ENCODE measurements around the gene IL32.
"Not testable (repeated sequence)": the region's sequence is repeated elsewhere in the genome, so short reads cannot be mapped to it uniquely, and the experiment has no call there.

IL32 gene

DNA sequence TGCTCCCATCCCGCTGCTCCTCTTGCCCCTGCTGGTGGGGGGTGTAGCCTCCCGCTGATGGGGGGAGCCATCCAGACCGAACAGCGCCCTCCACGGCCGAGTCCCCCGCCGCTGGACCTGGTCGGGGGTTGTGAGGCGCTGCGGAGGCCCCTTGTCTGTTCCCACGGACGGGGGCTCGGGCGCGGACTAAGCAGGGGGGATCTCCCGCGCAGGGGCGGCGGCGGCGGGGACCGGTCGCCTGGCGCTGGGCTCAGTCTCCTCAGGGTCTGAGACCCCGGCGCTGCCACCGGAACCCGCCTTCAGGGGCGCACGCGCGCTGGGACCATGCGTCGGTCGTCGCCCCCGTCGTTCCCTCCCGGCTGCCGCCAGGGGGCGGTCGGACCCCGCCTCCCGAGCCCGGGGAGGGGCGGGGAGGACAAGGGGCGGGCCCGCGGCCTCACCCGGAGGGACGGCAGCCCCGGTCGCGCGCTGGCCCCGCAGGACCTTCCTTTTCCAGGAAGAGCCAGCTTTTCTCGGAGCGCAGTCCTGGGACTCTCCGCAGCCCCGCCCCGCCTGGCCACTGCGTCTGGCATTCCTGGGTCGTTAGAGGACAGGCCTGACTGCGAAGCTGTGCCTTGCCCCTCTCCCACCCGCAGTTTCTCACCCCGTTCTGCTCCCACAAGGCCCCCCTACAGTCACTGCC lies 6.3 kb upstream of the IL32 start:
- peak; percentile 82 to 90 for DNase-seq (ENCODE audit: low read depth in 1 of 2, low spot score in 1 of 2)
- TF ChIP-seq JUND (IDR thresholded peaks at IDR 0.05; ENCODE audit: low read depth) = no peak
- in situ Hi-C loops (cut with HindIII; ENCODE audit: low pct_unique_long_range_greater_than_20kb, low sequenced_read_pairs) = no loop called here

DNA sequence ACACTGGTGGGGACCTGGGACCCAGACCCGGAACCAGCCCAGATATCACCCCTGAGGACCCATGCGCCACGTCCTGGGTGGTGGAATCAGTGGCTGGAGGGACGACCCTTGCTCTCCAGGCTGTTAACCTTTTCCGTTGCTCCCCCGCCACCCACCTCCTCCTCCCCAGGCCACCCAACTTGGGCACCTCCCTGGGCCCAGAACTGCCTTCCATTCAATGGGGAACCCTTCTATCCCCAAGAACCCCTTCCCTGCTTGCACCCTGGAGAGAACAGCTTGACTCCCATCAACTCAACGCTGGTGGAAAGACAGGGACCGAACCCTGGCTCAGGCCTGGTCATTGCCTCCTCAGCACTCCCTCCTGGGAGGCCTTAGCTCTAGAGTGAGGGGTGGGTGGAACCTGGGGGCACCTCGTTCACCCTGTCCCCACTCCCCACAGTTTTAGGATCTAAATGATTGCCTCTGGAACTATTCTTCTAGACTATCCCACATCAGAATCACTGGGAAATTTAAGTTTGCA lies 5.7 kb upstream of the IL32 start:
- DNase-seq (ENCODE audit: low read depth in 1 of 2, low spot score in 1 of 2) = no peak
- in situ Hi-C loops (cut with HindIII; ENCODE audit: low pct_unique_long_range_greater_than_20kb, low sequenced_read_pairs) = no loop called here
- TF ChIP-seq JUND (IDR thresholded peaks at IDR 0.05; ENCODE audit: low read depth) = no peak

DNA sequence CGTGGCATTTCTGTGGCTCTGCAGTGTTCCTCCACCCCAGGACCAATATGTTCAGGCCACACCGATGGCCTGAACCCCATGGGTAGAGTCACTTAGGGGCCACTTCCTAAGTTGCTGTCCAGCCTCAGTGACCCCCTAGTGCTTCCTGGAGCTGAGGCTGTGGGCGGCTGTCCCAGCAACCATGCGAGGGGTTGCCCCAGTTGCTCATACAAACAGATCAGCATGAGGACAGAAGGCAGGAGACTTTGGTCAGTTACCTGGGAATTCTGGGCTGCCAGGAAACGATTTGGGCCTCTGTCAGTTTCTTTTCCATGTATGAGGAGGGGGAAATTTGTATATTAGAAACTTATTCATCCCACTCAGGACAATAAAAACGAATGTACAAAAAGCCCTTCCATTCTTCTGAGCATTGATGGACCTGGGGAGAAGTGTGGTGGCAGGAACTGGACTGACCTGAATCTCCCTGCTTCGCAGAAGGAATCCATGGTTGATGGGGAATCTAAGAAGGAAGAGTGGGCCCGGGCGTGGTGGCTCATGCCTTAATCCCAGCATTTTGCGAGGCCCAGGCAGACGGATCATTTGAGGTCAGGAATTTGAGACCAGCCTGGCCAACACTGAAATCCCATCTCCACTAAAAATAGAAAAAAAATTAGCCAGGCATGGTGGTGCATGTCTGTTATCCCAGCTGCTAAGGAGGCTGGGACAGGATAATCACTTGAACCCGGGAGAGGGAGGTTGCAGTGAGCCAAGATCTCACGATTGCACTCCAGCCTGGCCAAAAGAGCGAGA lies 4.9 kb upstream of the IL32 start:
- no peak for TF ChIP-seq JUND (IDR thresholded peaks at IDR 0.05; ENCODE audit: low read depth)
- no peak for DNase-seq (ENCODE audit: low read depth in 1 of 2, low spot score in 1 of 2)
- in situ Hi-C loops (cut with HindIII; ENCODE audit: low pct_unique_long_range_greater_than_20kb, low sequenced_read_pairs) = no loop called here

DNA sequence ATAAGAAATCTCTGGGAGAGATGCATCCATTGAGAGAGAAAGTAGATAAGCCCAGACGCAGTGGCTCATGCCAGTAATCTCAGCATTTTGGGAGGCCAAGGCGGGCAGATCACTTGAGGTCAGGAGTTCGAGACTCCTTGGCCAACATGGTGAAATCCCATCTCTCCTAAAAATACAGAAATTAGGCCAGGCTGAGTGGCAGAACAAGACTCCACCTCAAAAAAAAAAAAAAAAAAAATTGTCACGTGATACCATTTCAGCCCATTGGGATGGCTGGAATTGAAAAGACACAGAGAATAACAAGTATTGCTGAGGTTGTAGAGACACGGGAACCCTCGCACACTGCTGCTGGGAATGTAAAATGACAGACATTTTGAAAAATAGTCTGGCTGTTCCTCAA lies 2.9 kb upstream of the IL32 start:
- TF ChIP-seq JUND (IDR thresholded peaks at IDR 0.05; ENCODE audit: low read depth) = no peak
- no peak for DNase-seq (ENCODE audit: low read depth in 1 of 2, low spot score in 1 of 2)

DNA sequence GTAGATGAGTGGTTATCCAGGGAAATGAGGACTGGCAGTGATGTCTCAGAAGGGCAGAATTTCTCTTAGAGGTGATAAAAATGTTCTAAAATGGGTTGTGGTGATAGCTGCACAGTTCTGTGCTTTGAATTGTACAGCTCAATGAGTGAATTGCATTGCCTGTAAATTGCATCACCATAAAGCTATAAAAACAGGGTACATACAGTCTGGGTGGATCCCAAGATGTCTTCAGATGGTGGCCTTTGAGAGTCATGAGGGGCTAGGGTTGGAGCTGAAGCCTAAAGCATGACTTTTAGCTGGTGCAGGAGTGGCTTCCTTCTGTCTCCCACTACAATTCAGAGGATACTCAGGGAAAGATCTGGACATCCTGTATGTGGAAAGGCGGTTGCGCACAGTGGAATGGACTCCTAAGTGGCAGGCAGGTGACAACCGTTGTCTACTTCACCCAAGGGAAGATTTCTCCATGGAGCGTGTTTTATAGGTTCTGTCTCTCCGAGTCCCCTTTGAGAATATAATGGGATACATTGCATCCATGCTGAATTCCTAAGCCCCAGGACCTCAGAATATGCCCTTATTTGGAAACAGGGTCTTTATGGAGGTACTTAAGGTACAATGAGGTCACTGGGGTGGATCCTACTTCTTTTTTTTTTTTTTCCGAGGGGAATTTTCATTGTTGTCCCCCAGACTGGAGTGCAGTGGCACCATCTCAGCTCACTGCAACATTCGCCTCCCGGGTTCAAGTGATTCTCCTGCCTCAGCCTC lies 1.6 kb upstream of the IL32 start:
- no peak for TF ChIP-seq JUND (IDR thresholded peaks at IDR 0.05; ENCODE audit: low read depth)
- in situ Hi-C loops (cut with HindIII; ENCODE audit: low pct_unique_long_range_greater_than_20kb, low sequenced_read_pairs) = no loop called here
- no peak for DNase-seq (ENCODE audit: low read depth in 1 of 2, low spot score in 1 of 2)

More for the DNA sequence above, 2.9 kb upstream of the IL32 start:
- in situ Hi-C loops (cut with HindIII; ENCODE audit: low pct_unique_long_range_greater_than_20kb, low sequenced_read_pairs) = no loop called here

DNA sequence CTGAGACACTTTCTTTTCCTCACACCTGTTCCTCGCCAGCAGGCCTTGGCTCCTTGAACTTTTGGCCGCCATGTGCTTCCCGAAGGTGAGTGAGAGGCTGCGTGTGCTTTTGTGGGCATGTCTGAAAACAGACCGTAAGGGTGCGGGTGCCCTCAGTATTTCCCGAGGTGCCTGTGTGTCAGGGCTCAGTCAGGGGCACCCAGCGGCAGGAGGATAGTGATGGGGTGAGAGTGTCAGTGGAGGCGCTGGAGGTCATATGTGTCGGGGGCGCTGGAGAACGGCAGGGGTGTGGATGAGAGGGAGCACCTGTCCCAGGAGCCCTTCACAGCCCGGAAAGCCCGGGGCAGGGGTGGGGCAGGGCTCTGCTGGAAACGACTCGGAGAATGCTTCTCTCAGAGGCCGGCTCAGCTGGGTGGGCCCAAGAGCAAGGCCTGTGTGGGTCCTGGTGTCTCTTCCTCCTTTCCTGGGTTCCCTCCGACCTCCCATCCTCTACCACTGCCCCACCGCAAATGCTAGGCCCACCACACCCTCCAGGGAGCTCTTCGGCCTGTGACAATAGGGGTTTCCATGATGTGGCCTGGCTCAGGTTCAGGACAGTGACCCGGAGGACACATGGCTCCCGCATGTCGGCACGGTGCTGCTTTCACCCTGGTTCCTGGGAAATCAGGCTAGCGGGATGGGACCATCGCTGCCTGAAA lies 451 bp downstream of the IL32 start:
- no peak for TF ChIP-seq JUND (IDR thresholded peaks at IDR 0.05; ENCODE audit: low read depth)
- DNase-seq (ENCODE audit: low read depth in 1 of 2, low spot score in 1 of 2) = no peak
- in situ Hi-C loops (cut with HindIII; ENCODE audit: low pct_unique_long_range_greater_than_20kb, low sequenced_read_pairs) = no loop called here

DNA sequence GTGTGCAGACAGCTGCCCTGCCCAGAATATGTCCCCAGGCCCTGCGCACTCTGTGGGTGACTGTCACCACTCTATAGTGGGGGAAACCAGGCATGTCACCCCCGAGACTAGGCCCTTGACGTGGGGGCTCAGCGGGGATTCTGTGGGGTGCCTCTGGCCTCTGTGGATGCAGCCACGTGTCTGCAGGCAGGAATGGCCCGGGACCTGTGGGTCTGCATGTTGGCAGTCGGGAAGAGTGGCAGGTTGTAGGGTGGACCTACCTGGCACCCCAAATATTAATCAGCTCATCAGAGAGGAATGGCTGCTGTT lies 954 bp downstream of the IL32 start:
- in situ Hi-C loops (cut with HindIII; ENCODE audit: low pct_unique_long_range_greater_than_20kb, low sequenced_read_pairs) = no loop called here
- no peak for DNase-seq (ENCODE audit: low read depth in 1 of 2, low spot score in 1 of 2)

DNA sequence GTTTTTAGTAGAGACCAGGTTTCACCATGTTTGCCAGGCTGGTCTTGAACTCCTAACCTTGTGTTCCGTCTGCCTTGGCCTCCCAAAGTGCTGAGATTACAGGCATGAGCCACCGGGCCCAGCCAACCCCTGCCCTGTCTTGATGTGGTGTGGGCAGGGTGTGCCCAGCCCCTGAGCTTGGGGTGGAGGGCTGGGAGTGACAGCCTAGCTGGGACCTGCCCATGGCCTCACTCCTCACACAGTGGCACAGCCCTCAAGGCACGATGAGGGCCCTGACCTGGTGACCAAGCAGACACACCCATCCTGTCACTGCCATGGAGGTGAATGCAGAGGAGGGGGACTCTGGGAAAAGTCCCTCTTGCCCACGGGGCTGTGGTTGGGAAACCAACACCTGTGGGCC lies 3.0 kb downstream of the IL32 start:
- in situ Hi-C loops (cut with HindIII; ENCODE audit: low pct_unique_long_range_greater_than_20kb, low sequenced_read_pairs) = no loop called here

More for the DNA sequence above, 954 bp downstream of the IL32 start:
- no peak for TF ChIP-seq JUND (IDR thresholded peaks at IDR 0.05; ENCODE audit: low read depth)

DNA sequence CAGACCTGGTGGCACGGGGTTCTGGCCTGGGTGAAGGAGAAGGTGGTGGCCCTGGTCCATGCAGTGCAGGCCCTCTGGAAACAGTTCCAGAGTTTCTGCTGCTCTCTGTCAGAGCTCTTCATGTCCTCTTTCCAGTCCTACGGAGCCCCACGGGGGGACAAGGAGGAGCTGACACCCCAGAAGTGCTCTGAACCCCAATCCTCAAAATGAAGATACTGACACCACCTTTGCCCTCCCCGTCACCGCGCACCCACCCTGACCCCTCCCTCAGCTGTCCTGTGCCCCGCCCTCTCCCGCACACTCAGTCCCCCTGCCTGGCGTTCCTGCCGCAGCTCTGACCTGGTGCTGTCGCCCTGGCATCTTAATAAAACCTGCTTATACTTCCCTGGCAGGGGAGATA lies 3.7 kb downstream of the IL32 start:
- in situ Hi-C loops (cut with HindIII; ENCODE audit: low pct_unique_long_range_greater_than_20kb, low sequenced_read_pairs); DNase-seq (ENCODE audit: low read depth in 1 of 2, low spot score in 1 of 2): not testable (repeated sequence)

More for the DNA sequence above, 3.0 kb downstream of the IL32 start:
- TF ChIP-seq JUND (IDR thresholded peaks at IDR 0.05; ENCODE audit: low read depth) = no peak
- DNase-seq (ENCODE audit: low read depth in 1 of 2, low spot score in 1 of 2) = no peak

DNA sequence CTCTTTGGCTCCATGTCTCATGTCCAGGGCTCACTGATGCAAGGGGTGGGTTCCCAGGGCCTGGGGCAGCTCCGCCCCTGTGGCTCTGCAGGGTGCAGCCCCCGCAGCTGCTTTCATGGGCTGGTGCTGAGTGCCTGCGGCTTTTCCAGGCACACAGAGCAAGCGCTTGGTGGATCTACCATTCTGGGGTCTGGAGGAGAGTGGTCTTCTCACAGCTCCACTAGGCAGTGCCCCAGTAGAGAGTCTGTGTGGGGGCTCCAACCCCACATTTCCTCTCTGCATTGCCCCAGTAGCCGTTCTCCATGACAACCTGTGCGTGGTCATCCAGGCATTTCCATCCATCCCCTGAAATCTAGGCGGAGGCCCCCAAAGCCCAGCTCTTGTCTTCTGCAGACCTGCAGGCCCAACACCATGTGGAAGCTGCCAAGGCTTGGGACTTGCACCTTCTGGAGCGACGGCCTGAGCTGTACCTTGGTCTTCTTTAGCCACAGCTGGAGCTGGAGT lies 5.2 kb downstream of the IL32 start:
- no peak for TF ChIP-seq JUND (IDR thresholded peaks at IDR 0.05; ENCODE audit: low read depth)
- DNase-seq (ENCODE audit: low read depth in 1 of 2, low spot score in 1 of 2) = no peak
- in situ Hi-C loops (cut with HindIII; ENCODE audit: low pct_unique_long_range_greater_than_20kb, low sequenced_read_pairs) = no loop called here

DNA sequence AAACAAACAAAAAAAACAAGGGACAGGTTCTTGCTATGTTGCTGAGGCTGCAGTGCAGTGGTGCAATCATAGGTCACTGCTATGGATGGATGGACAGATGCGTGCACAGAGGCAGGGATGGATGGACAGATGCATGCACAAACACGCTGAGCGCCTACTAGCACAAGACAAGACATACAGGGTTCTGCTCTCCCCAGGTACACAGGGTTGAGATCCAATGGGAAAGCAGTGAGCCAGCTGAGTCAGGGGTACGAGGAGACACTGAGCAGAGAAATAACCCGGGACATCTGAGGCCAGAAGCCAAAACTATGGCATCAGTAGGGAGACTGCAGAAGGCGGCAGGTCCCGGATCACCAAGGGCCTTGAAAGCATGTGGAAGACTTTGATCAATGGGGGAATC lies 6.2 kb downstream of the IL32 start:
- in situ Hi-C loops (cut with HindIII; ENCODE audit: low pct_unique_long_range_greater_than_20kb, low sequenced_read_pairs) = no loop called here
- no peak for TF ChIP-seq JUND (IDR thresholded peaks at IDR 0.05; ENCODE audit: low read depth)
- DNase-seq (ENCODE audit: low read depth in 1 of 2, low spot score in 1 of 2) = no peak

DNA sequence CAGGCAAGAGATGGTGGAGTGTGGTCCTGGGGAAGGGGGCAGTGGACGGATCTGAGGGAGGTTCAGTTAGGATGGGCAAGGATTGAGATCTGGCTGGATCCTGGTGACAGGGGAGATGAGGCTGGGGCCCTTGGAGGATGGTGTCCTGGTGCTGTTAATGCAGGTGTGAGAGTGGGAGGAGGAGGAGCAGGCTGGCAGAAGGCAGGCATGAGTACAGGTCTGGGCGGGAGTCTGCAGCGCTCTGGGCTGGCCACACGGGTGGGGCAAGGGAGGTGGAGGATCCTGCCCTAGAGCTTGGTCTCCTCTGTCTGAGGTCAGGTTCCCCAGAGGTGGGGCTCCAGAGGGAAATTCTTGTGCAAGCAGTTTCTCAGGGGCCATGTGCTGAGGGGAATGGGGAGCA lies 6.7 kb downstream of the IL32 start:
- DNase-seq (ENCODE audit: low read depth in 1 of 2, low spot score in 1 of 2); in situ Hi-C loops (cut with HindIII; ENCODE audit: low pct_unique_long_range_greater_than_20kb, low sequenced_read_pairs): not testable (repeated sequence)

DNA sequence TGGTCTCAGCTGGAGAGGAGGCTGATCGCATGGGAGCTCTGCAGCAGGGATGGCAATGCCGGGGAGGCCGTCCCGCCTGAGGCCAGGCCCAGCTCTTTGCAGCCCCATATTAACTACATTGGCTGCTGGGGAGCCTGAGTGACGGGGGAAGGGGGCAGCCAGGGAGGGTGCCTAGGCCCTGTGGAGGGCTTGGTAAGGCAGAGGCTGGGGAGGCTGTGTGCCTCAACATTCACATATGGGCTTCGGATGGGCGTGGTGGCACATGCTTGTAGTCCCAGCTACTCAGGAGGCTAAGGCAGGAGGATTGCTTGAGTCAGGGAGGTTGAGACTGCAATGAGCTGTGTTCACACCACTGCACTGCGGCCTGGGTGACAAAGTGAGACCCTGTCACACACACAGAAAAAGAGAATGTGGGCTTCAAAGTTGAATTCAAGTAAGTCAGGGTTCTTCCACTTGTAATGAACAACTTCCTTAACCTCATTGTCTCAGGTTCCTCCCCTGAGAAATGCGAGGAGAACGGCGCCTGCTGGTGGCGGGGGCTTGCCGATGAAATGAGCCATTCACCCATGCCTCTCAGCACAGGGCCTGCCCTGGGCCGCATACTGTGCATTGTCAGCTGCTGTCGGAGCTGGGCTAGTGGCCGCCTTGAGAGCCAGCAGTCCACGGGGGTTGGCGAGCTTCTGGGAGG lies 7.3 kb downstream of the IL32 start:
- DNase-seq (ENCODE audit: low read depth in 1 of 2, low spot score in 1 of 2); in situ Hi-C loops (cut with HindIII; ENCODE audit: low pct_unique_long_range_greater_than_20kb, low sequenced_read_pairs): not testable (repeated sequence)
